Liver (tissue), 9 donors: ENCODE measurements around the gene PRM2. TPM values are rescaled to one million over a fixed set of nuclear protein-coding genes. Genes with fewer than 3 reads are reported as not detected.

Experiments used
- DNase-seq: peaks from one replicate; pipeline ENCODE4 v3.0.0-alpha.2; 2017; ENCODE audit warnings: low spot score
- H3K27ac ChIP-seq, 2 donors: one replicate each; pipeline ENCODE4 v1.7.0; 2013; ENCODE audit warnings: inconsistent platforms in 2 of 2, low read length in 2 of 2, control low read depth in 1 of 2, low read depth in 1 of 2, mild to moderate bottlenecking in 1 of 2
- H3K27me3 ChIP-seq, 4 donors: one replicate each; pipeline versions ENCODE4 v1.6.1 to v1.7.0; 2013; ENCODE audit warnings: low read length in 3 of 4, inconsistent platforms in 1 of 4, mild to moderate bottlenecking in 1 of 4, moderate library complexity in 1 of 4; ENCODE audit not compliant: control insufficient read depth in 4 of 4, insufficient read depth in 4 of 4
- H3K36me3 ChIP-seq, 4 donors: one replicate each; pipeline versions ENCODE4 v1.6.1 to v1.7.0; 2013; ENCODE audit warnings: low read length in 3 of 4, mild to moderate bottlenecking in 3 of 4, low read depth in 1 of 4, moderate library complexity in 1 of 4; ENCODE audit not compliant: control insufficient read depth in 4 of 4, insufficient read depth in 3 of 4
- H3K4me1 ChIP-seq, 4 donors: one replicate each; pipeline versions ENCODE4 v1.6.1 to v1.7.0; 2013; ENCODE audit warnings: low read length in 3 of 4, mild to moderate bottlenecking in 3 of 4, moderate library complexity in 1 of 4; ENCODE audit not compliant: control insufficient read depth in 4 of 4, insufficient read depth in 4 of 4
- H3K4me3 ChIP-seq, 3 donors: one replicate each; pipeline versions ENCODE4 v1.6.1 to v1.7.0; 2013; ENCODE audit warnings: low read length in 3 of 3, control low read depth in 1 of 3, low read depth in 1 of 3, mild to moderate bottlenecking in 1 of 3
- H3K9ac ChIP-seq, 2 donors: one replicate each; pipeline ENCODE4 v1.7.0; 2013; ENCODE audit warnings: low read length in 2 of 2, mild to moderate bottlenecking in 2 of 2, moderate library complexity in 2 of 2, control low read depth in 1 of 2, low read depth in 1 of 2
- H3K9me3 ChIP-seq, 4 donors: one replicate each; pipeline versions ENCODE4 v1.6.1 to v1.7.0; 2013; ENCODE audit warnings: low read length in 3 of 4; ENCODE audit not compliant: control insufficient read depth in 4 of 4
- CTCF ChIP-seq: fragments of 150-350 bp; IDR thresholded peaks from 2 replicates; pipeline ENCODE4 v1.5.1; 2017; ENCODE audit warnings: improper control_type of control experiment, low read depth, low read length; ENCODE audit not compliant: missing input control
- EGR1 ChIP-seq, 2 donors: IDR thresholded peaks; 2 replicates each; pipeline ENCODE4 v1.6.1; 2016 to 2018; ENCODE audit warnings: antibody characterized with exemption in 2 of 2, low read depth in 2 of 2
- FOXA1 ChIP-seq: IDR thresholded peaks from 2 replicates; pipeline ENCODE4 v1.6.1; 2016; ENCODE audit warnings: antibody characterized with exemption
- FOXA2 ChIP-seq: IDR thresholded peaks from 2 replicates; pipeline ENCODE4 v1.6.1; 2016; ENCODE audit warnings: antibody characterized with exemption
- GABPA ChIP-seq, 2 donors: IDR thresholded peaks in 1 of 2; conservative IDR thresholded peaks in 1 of 2; 2 replicates each; pipeline ENCODE4 v1.6.1; 2016; ENCODE audit warnings: antibody characterized with exemption in 2 of 2, mild to moderate bottlenecking in 1 of 2, moderate library complexity in 1 of 2
- HNF4A ChIP-seq, 2 donors: conservative IDR thresholded peaks; 2 replicates each; pipeline ENCODE4 v1.6.1; 2016; ENCODE audit warnings: antibody characterized with exemption in 2 of 2, mild to moderate bottlenecking in 2 of 2
- HNF4G ChIP-seq: IDR thresholded peaks from 2 replicates; pipeline ENCODE4 v1.6.1; 2016; ENCODE audit warnings: antibody characterized with exemption
- JUND ChIP-seq, 2 donors: IDR thresholded peaks; 2 replicates each; pipeline ENCODE4 v1.6.1; 2016; ENCODE audit warnings: antibody characterized with exemption in 2 of 2
- MAX ChIP-seq: IDR thresholded peaks from 2 replicates; pipeline ENCODE4 v1.6.1; 2016; ENCODE audit warnings: antibody characterized with exemption
- RAD21 ChIP-seq, 2 donors: IDR thresholded peaks; 2 replicates each; pipeline ENCODE4 v1.6.1; 2016; ENCODE audit warnings: antibody characterized with exemption in 2 of 2, mild to moderate bottlenecking in 2 of 2
- REST ChIP-seq: IDR thresholded peaks from 2 replicates; pipeline ENCODE4 v1.6.1; 2016; ENCODE audit warnings: antibody characterized with exemption, mild to moderate bottlenecking
- RXRA ChIP-seq, 2 donors: IDR thresholded peaks; 2 replicates each; pipeline ENCODE4 v1.6.1; 2017 to 2018; ENCODE audit warnings: antibody characterized with exemption in 2 of 2, mild to moderate bottlenecking in 1 of 2
- SP1 ChIP-seq: IDR thresholded peaks from 2 replicates; pipeline ENCODE4 v1.6.1; 2018; ENCODE audit warnings: antibody characterized with exemption, mild to moderate bottlenecking
- TAF1 ChIP-seq: conservative IDR thresholded peaks from 2 replicates; pipeline ENCODE4 v1.6.1; 2016; ENCODE audit warnings: antibody characterized with exemption, mild to moderate bottlenecking
- YY1 ChIP-seq: IDR thresholded peaks from 2 replicates; pipeline ENCODE4 v1.6.1; 2016; ENCODE audit warnings: antibody characterized with exemption, mild to moderate bottlenecking
- ZBTB33 ChIP-seq: IDR thresholded peaks from 2 replicates; pipeline ENCODE4 v1.6.1; 2016; ENCODE audit warnings: antibody characterized with exemption
- WGBS: extraction: QIAGEN DNeasy Blood & Tissue Kit; methylation state at CpG from one replicate; pipeline ENCODE4 v1.1.7; 2013; 5-methylcytosine and 5-hydroxymethylcytosine counted together
- polyA plus RNA-seq, 2 donors: library from polyadenylated mRNA; stranded (reverse) in 1 of 2; unstranded in 1 of 2; fragments of 200-250 nt in 1 of 2; fragments of >200 nt in 1 of 2; fragmentation: Nextera tagmentation in 1 of 2; extraction: Ambion mirVana in 1 of 2; gene quantifications; one replicate each; pipeline versions ENCODE4 v1.2.1 to v1.2.3, GENCODE V29; 2013 to 2015
- total RNA-seq, 2 donors: library from RNA; depleted of rRNA; stranded (reverse); fragments of >200 nt; gene quantifications; one replicate each; pipeline ENCODE4 v1.2.3, GENCODE V29; 2014
- TF ChIP-seq, protein P1 (sequence below): IDR thresholded peaks from 2 replicates; pipeline ENCODE4 v1.6.1; 2016; ENCODE audit warnings: antibody characterized with exemption
- donor health status: healthy.
- donor health status: healthy.
- donor health status: healthy.
- donor health status: healthy.
- donor health status: healthy.

The PRM2 gene
- total and polyA plus RNA-seq, 4 donors: not detected

- WGBS: 96% methylated on average over 10 of the region's 10 CpGs
- H3K9me3 ChIP-seq: no peaks in the 10 kb centered on the region
Observed at GRCh38 chr16:11271610-11272009, 4.7 kb downstream of the PRM2 start.

GRCh38 chr16:11270602-11271162 lies 5.6 kb downstream of the PRM2 start:
- TF ChIP-seq HNF4A (conservative IDR thresholded peaks at IDR 0.05) (peak in 1 of 2 donors; percentile 21), JUND (IDR thresholded peaks at IDR 0.05) (no peak), SP1 (peak; percentile 18)
- Histone ChIP-seq H3K9ac (no peak overlapping the region), H3K9me3 (no peaks in the 10 kb centered on the region), H3K4me3 (no peak overlapping the region), H3K27me3 (no peaks in the 10 kb centered on the region), H3K36me3 (no peaks in the 10 kb centered on the region), H3K27ac (no peak overlapping the region), H3K4me1 (no peaks in the 10 kb centered on the region)
- no peak for DNase-seq
- 86% methylated on average over 2 of the region's 2 CpGs for WGBS

More at GRCh38 chr16:11271610-11272009, 4.7 kb downstream of the PRM2 start:
- no peaks in the 10 kb centered on the region for H3K4me1 ChIP-seq
- H3K36me3 ChIP-seq: no peaks in the 10 kb centered on the region
- H3K4me3 ChIP-seq: no peak overlapping the region
- no peaks in the 10 kb centered on the region for H3K27me3 ChIP-seq
- no peak overlapping the region for H3K9ac ChIP-seq
- no peak for TF ChIP-seq ZBTB33
- H3K27ac ChIP-seq: no peak overlapping the region
- no peak for DNase-seq

- 97% methylated on average over 11 of the region's 11 CpGs for WGBS
- TF ChIP-seq REST (no peak), SP1 (no peak), MAX (no peak), TAF1 (no peak), GABPA (IDR thresholded peaks at IDR 0.05 in 1 of 2, conservative IDR thresholded peaks at IDR 0.05 in 1 of 2) (no peak), FOXA1 (no peak), EGR1 (IDR thresholded peaks at IDR 0.05; ENCODE audit: low read depth in 2 of 2) (no peak), FOXA2 (no peak), RXRA (IDR thresholded peaks at IDR 0.05) (no peak), RAD21 (IDR thresholded peaks at IDR 0.05) (no peak), YY1 (no peak), HNF4A (conservative IDR thresholded peaks at IDR 0.05) (no peak), CTCF (no peak), HNF4G (no peak)
- TF ChIP-seq, protein P1, sequence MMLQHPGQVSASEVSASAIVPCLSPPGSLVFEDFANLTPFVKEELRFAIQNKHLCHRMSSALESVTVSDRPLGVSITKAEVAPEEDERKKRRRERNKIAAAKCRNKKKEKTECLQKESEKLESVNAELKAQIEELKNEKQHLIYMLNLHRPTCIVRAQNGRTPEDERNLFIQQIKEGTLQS: no peak
- DNase-seq: no peak
- Histone ChIP-seq H3K36me3 (no peaks in the 10 kb centered on the region), H3K4me3 (no peak within 1 kb of the TSS), H3K4me1 (no peaks in the 10 kb centered on the region), H3K9ac (no peak within 1 kb of the TSS), H3K27ac (no peak within 1 kb of the TSS), H3K27me3 (no peaks in the 10 kb centered on the region), H3K9me3 (no peaks in the 10 kb centered on the region)
Observed at GRCh38 chr16:11268921-11269375, 7.3 kb downstream of the PRM2 start, which contains the start of gene TNP2. TNP2 (minus strand) TSS chr16:11269325; CDS start chr16:11269262, 63 bp downstream.
